Loucy (cell line): ENCODE measurements around the gene KPNB1.

ENCODE experiments used
- H2AFZ ChIP-seq: fragments of 200-600 bp; sonication (generic); 2 replicates; pipeline ENCODE4 v1.6.0; 2016; ENCODE audit warnings: antibody characterized with exemption, mild to moderate bottlenecking, low read length, moderate library complexity
- H3F3A ChIP-seq: fragments of 200-600 bp; 2 replicates; pipeline ENCODE4 v1.6.0; 2016; ENCODE audit warnings: antibody characterized with exemption, low read depth, mild to moderate bottlenecking
- H3K27me3 ChIP-seq: fragments of 200-600 bp; sonication (generic); 2 replicates; pipeline ENCODE4 v1.6.1; 2014; ENCODE audit warnings: low read length, mild to moderate bottlenecking; ENCODE audit not compliant: insufficient read depth, poor library complexity, severe bottlenecking
- H3K36me3 ChIP-seq: fragments of 200-600 bp; sonication (generic); 2 replicates; pipeline ENCODE4 v1.6.1; 2016; ENCODE audit warnings: low read length; ENCODE audit not compliant: insufficient read depth
- H3K4me1 ChIP-seq: fragments of 200-600 bp; sonication (generic); 2 replicates; pipeline ENCODE4 v1.5.1; 2014; ENCODE audit warnings: low read length, mild to moderate bottlenecking; ENCODE audit not compliant: insufficient read depth, poor library complexity, severe bottlenecking
- H3K4me2 ChIP-seq: fragments of 200-600 bp; sonication (generic); 2 replicates; pipeline ENCODE4 v1.6.0; 2014; ENCODE audit warnings: antibody characterized with exemption, low read length, low read depth, mild to moderate bottlenecking; ENCODE audit not compliant: poor library complexity, severe bottlenecking
- H3K4me3 ChIP-seq: fragments of 200-600 bp; sonication (generic); 2 replicates; pipeline ENCODE4 v1.5.1; 2014; ENCODE audit warnings: low read length, mild to moderate bottlenecking, mixed read lengths; ENCODE audit not compliant: poor library complexity, severe bottlenecking
- H3K79me2 ChIP-seq: fragments of 200-600 bp; sonication (generic); 2 replicates; pipeline ENCODE4 v1.6.1; 2014; ENCODE audit warnings: low read length; ENCODE audit not compliant: insufficient read depth
- H3K9ac ChIP-seq: fragments of 200-600 bp; sonication (generic); 2 replicates; pipeline ENCODE4 v1.6.0; 2014; ENCODE audit warnings: mild to moderate bottlenecking, low read depth, low read length, moderate library complexity; ENCODE audit not compliant: poor library complexity, severe bottlenecking
- H3K9me2 ChIP-seq: fragments of 200-600 bp; sonication (generic); replicated peaks from 2 replicates; pipeline ENCODE4 v1.6.1; 2016; ENCODE audit warnings: low read depth, low read length, mixed read lengths
- H3K9me3 ChIP-seq: fragments of 200-600 bp; sonication (generic); 2 replicates; pipeline ENCODE4 v1.6.1; 2014; ENCODE audit warnings: mild to moderate bottlenecking, antibody characterized with exemption, low read length, low read depth; ENCODE audit not compliant: insufficient read depth
- H4K20me1 ChIP-seq: fragments of 200-600 bp; sonication (generic); 2 replicates; pipeline ENCODE4 v1.6.0; 2014; ENCODE audit warnings: antibody characterized with exemption, low read length, mild to moderate bottlenecking; ENCODE audit not compliant: insufficient read depth, poor library complexity, severe bottlenecking
- EZH2phosphoT487 ChIP-seq: fragments of 200-600 bp; IDR thresholded peaks from 2 replicates; pipeline ENCODE4 v1.6.1; 2018; ENCODE audit warnings: antibody characterized with exemption, mild to moderate bottlenecking, moderate library complexity, borderline replicate concordance
- TF ChIP-seq, protein P1 (sequence below): fragments of 200-600 bp; sonication (generic); conservative IDR thresholded peaks from 2 replicates; pipeline ENCODE4 v1.5.1; 2014; ENCODE audit warnings: mild to moderate bottlenecking, antibody characterized with exemption, low read length

KPNB1 gene

GRCh38 chr17:47733047-47733673, 83.4 kb downstream of the KPNB1 start, which contains the start of gene TBX21:
TBX21 (plus strand) TSS chr17:47733236; CDS start chr17:47733455, 219 bp downstream.
- peaks cover 15% of the 10 kb centered on the region for H3K4me1 ChIP-seq
- TF ChIP-seq, protein P1, sequence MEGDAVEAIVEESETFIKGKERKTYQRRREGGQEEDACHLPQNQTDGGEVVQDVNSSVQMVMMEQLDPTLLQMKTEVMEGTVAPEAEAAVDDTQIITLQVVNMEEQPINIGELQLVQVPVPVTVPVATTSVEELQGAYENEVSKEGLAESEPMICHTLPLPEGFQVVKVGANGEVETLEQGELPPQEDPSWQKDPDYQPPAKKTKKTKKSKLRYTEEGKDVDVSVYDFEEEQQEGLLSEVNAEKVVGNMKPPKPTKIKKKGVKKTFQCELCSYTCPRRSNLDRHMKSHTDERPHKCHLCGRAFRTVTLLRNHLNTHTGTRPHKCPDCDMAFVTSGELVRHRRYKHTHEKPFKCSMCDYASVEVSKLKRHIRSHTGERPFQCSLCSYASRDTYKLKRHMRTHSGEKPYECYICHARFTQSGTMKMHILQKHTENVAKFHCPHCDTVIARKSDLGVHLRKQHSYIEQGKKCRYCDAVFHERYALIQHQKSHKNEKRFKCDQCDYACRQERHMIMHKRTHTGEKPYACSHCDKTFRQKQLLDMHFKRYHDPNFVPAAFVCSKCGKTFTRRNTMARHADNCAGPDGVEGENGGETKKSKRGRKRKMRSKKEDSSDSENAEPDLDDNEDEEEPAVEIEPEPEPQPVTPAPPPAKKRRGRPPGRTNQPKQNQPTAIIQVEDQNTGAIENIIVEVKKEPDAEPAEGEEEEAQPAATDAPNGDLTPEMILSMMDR, result peak; percentile 45
- TF ChIP-seq EZH2phosphoT487, result no peak
- H4K20me1 ChIP-seq, result no peaks in the 10 kb centered on the region
- H3K4me2 ChIP-seq, result peak within 1 kb of the TSS; percentile 47
- H3K79me2 ChIP-seq, result no peaks in the 10 kb centered on the region
- no peak within 1 kb of the TSS for H3K9ac ChIP-seq
- peak within 1 kb of the TSS; percentile 37 for H2AFZ ChIP-seq
- no peaks in the 10 kb centered on the region for H3K9me2 ChIP-seq
- H3K27me3 ChIP-seq, result no peaks in the 10 kb centered on the region
- peak within 1 kb of the TSS; percentile 37 for H3K4me3 ChIP-seq
- H3K36me3 ChIP-seq, result no peaks in the 10 kb centered on the region
- no peaks in the 10 kb centered on the region for H3K9me3 ChIP-seq
- no peaks in the 10 kb centered on the region for H3F3A ChIP-seq

DNA sequence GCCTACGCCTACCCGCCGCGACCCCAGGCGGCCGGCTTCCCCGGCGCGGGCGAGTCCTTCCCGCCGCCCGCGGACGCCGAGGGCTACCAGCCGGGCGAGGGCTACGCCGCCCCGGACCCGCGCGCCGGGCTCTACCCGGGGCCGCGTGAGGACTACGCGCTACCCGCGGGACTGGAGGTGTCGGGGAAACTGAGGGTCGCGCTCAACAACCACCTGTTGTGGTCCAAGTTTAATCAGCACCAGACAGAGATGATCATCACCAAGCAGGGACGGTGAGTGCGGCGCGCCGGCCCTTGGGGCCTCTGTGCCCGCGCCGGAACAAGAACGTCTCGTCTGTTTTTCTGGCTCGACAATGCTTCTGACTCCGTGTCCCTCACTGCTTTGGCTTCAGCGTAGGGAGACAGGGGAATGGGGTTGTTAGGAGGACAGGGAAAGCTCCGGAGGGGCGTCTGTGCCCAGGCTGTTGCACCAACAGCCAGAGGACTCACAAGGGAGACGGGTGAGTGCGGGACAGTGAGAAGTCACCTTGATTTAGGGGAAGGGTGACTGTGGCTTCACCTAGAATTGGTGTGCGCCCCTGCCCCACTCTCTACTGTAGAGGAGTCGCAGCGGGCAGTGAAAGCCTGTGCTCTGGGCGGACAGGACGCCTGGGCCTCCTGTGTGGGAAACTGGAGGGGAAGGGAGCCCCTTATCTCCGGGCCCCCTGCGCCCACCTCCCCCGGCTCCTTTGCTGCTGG, 84.1 kb downstream of the KPNB1 start:
- peaks cover 15% of the 10 kb centered on the region for H3K4me1 ChIP-seq
- no peaks in the 10 kb centered on the region for H4K20me1 ChIP-seq
- no peaks in the 10 kb centered on the region for H3K27me3 ChIP-seq
- no peak overlapping the region for H3K4me3 ChIP-seq
- H3K9me3 ChIP-seq, result no peaks in the 10 kb centered on the region
- no peaks in the 10 kb centered on the region for H3K79me2 ChIP-seq
- no peaks in the 10 kb centered on the region for H3F3A ChIP-seq
- no peaks in the 10 kb centered on the region for H3K9me2 ChIP-seq
- no peaks in the 10 kb centered on the region for H3K36me3 ChIP-seq
- no peak overlapping the region for H3K9ac ChIP-seq
- TF ChIP-seq, protein P1, result no peak
- TF ChIP-seq EZH2phosphoT487, result no peak
- H2AFZ ChIP-seq, result no peak overlapping the region
- H3K4me2 ChIP-seq, result no peak overlapping the region

DNA sequence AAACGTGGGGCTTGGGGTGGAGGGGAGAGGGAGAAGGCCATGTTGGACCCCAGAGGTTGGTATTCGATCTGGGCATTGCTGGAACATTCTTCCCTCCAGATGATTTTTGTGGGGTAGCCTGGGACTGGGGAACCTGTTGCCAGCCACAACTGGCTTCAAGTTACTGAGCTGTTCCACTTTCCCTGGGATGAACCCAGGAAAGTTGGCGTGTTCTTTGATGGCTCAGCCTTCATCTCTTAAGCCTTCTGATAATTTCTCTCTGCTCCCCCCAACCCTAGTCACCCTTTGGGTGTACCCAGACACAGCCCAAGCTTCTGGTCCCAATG, 85.4 kb downstream of the KPNB1 start:
- no peak overlapping the region for H3K4me3 ChIP-seq
- no peaks in the 10 kb centered on the region for H3K27me3 ChIP-seq
- TF ChIP-seq EZH2phosphoT487, result no peak
- TF ChIP-seq, protein P1, result no peak
- H3K9me2 ChIP-seq, result no peaks in the 10 kb centered on the region
- peaks cover 15% of the 10 kb centered on the region for H3K4me1 ChIP-seq
- H3K4me2 ChIP-seq, result no peak overlapping the region
- H3F3A ChIP-seq, result no peaks in the 10 kb centered on the region
- H3K79me2 ChIP-seq, result no peaks in the 10 kb centered on the region
- H3K36me3 ChIP-seq, result no peaks in the 10 kb centered on the region
- no peak overlapping the region for H3K9ac ChIP-seq
- no peak overlapping the region for H2AFZ ChIP-seq
- H3K9me3 ChIP-seq, result no peaks in the 10 kb centered on the region
- H4K20me1 ChIP-seq, result no peaks in the 10 kb centered on the region
